ENCODE results near the gene ATP11B. TPM values are rescaled to one million over a fixed set of nuclear protein-coding genes. Genes with fewer than 3 reads are reported as not detected.

The ATP11B gene
- total and polyA plus RNA-seq, 10 of the 15 experiments (the other 5 are each of a cell fraction or from before 2014, with no cell fraction given) = 10.3 to 66.9 (median 36.7) TPM

GRCh38 chr3:182792901-182793662, at the start of gene ATP11B (continued):
- TF ChIP-seq ZBTB40 (IDR thresholded peaks at IDR 0.05; ENCODE audit: borderline replicate concordance) = peak; percentile 75; the same call in 1 of the 2 replicates
- peak; percentile 52; the same call in 1 of the 2 replicates for TF ChIP-seq TAF1 (IDR thresholded peaks at IDR 0.05; ENCODE audit: borderline replicate concordance, low read depth, low read length)
- peak; percentile 3; the same call in 1 of the 2 replicates for TF ChIP-seq GATAD2B (conservative IDR thresholded peaks at IDR 0.05; ENCODE audit: low read depth)
- peak; percentile 58 for TF ChIP-seq SIN3A (IDR thresholded peaks at IDR 0.05; ENCODE audit: low read depth, low read length)
- TF ChIP-seq CREB1 (IDR thresholded peaks at IDR 0.05; ENCODE audit: low read depth) = peak; percentile 87
- TF ChIP-seq E4F1 (IDR thresholded peaks at IDR 0.05; ENCODE audit: borderline replicate concordance, partially characterized antibody) = no peak
- TF ChIP-seq ZBED1 (IDR thresholded peaks at IDR 0.05; ENCODE audit: borderline replicate concordance) = no peak
- TF ChIP-seq RELA (IDR thresholded peaks at IDR 0.05; ENCODE audit: borderline replicate concordance, partially characterized antibody) = peak; percentile 65
- peak; percentile 40; the same call in 1 of the 2 replicates for TF ChIP-seq SMAD5 (IDR thresholded peaks at IDR 0.05; ENCODE audit: low read depth)
- TF ChIP-seq MAX (IDR thresholded peaks at IDR 0.05; ENCODE audit: low read depth, low read length) = 0 out of 2 replicates have a peak, but pooled peaks have one; percentile 25
- TF ChIP-seq ASH2L (IDR thresholded peaks at IDR 0.05; ENCODE audit: borderline replicate concordance, low read depth) = 0 out of 2 replicates have a peak, but pooled peaks have one; percentile 57
- TF ChIP-seq POLR2AphosphoS5 (IDR thresholded peaks at IDR 0.05; ENCODE audit: low read length) = peak; percentile 87
- 0 out of 2 replicates have a peak, but pooled peaks have one; percentile 50 for TF ChIP-seq TCF3 (IDR thresholded peaks at IDR 0.05; ENCODE audit: borderline replicate concordance, insufficient read depth, low read depth, low read length)
- TF ChIP-seq EGR1 (IDR thresholded peaks at IDR 0.05; ENCODE audit: borderline replicate concordance in 1 of 2, low read depth in 2 of 2, low read length in 2 of 2) = peak in 1 of 2 experiments; percentile 91; a peak in 2 of 3 replicates
- TF ChIP-seq NR2F1 (conservative IDR thresholded peaks at IDR 0.05) = no peak
- TF ChIP-seq ZNF384 (IDR thresholded peaks at IDR 0.05; ENCODE audit: borderline replicate concordance, low read depth, low read length) = no peak
- peak; percentile 33 to 70; a peak in 1 of 4 replicates for TF ChIP-seq IKZF2 (IDR thresholded peaks at IDR 0.05)
- TF ChIP-seq BHLHE40 (IDR thresholded peaks at IDR 0.05; ENCODE audit: borderline replicate concordance in 1 of 2, low read depth in 2 of 2, low read length in 1 of 2) = peak in 1 of 2 experiments; percentile 34; a peak in 1 of 4 replicates
